A549 treated with CpdA at 1 μM for 4 hours (cell line): ENCODE data around the gene DPAGT1. TPM values are rescaled to one million over a fixed set of nuclear protein-coding genes. Genes with fewer than 3 reads are reported as not detected.

Experiments used
- total RNA-seq: library from RNA; stranded (reverse); fragments of 200-300 nt; extraction: Qiagen RNA extraction; gene quantifications from 5 replicates; pipeline ENCODE4 v1.2.3, GENCODE V29; 2022; ENCODE audit warnings: low read depth

DPAGT1 gene
- 30.9 to 46.9 TPM (median 43.8 TPM) in 5 replicates for total RNA-seq

GRCh38 chr11:119101759-119102423 lies at the start of gene DPAGT1:
DPAGT1 (minus strand) TSS chr11:119101853; CDS start chr11:119101655, 198 bp downstream.

GRCh38 chr11:119149018-119149785 lies 47.5 kb upstream of the DPAGT1 start, which contains the start of gene ABCG4:
ABCG4 (plus strand) TSS chr11:119149052; CDS start chr11:119149966, 914 bp downstream.

DNA sequence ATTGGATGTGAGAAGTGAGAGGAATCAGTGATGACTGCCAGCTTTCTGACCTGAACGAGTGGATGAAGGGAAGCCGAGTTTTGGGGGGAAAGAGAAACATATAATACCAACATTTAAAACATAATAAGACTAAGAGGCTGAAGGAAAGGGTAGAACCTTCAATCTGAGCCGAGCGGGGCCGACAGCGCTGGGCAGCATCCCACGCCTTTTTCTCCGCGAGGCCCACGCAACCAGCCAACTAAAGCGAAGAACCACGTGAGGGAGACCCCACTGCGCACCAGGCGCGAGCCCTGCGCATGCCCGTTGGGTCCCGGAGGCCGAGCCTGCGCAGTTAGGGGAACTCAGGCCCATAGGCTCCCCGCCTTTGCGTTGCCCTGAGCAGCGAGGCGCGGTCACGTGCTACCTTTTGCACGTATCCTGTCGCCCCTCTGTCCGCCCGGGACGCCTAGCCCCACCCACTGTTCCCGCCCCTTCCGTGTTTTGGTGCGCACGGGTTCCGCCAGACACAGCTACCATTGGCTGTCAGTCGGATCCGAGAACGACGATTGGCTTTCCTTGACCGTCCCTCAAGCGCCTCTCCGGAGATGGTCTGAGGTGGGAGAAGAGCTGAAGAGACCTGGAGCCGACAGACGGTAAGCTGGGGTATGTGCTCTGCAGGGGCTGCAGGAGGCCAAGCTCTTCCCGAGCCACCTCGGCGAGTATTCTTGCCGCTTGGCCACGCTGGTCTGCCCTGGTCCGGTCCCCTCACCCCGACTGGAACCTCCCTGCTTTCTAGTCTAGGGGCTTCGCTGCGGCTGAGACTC lies 19.6 kb upstream of the DPAGT1 start, which contains the start of gene HINFP:
TSS of gene HINFP (plus strand) at position 573 of the 803 bp plus-strand sequence. CDS start 5,365 bp downstream, outside the sequence.

GRCh38 chr11:119106564-119107537 lies 5.2 kb upstream of the DPAGT1 start, which contains the start of gene C2CD2L:
C2CD2L (plus strand) TSS chr11:119107344; CDS start chr11:119107742, 398 bp downstream.

GRCh38 chr11:119084663-119085436 lies 16.8 kb downstream of the DPAGT1 start, which contains the start of gene HMBS:
HMBS (plus strand) TSS chr11:119084881; CDS start chr11:119085034, 153 bp downstream.

DNA sequence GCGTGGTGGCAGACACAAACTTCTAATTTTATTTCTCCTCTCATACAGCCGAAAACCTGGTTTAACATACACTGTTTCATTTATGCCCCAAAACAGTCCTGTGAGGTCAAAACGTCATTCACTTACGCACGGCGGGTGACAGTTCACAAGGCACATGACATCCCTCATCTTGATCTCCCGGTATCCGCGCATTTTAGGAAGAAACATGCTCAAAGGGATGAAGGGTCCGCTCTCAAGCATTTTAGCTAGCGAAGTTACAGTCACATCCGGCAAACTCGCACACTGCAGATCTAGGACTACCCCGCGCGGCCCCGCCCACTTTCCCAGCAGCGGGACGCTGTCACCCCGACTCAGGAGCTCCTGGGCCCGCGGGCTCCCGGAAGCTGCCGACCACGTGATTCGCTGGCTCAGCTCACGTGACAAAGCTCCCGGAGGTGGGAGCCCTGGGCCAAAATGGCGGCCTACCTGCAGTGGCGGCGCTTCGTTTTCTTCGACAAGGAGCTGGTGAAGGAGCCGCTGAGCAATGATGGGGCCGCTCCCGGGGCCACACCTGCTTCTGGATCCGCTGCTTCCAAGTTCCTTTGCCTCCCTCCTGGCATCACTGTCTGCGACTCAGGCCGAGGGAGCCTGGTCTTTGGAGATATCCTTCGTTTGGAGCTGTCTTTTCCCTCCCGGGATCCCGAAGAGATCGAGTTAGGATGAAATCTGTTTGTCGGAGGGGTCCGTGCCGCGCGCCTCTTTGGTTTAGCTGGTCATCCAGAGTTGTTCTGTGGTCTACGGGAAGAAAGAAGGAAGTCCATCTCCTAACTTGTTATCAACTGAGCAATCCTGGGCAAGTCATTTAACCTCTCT lies 34.1 kb downstream of the DPAGT1 start, which contains the start of gene VPS11:
TSS of gene VPS11 (plus strand) at position 448 of the 852 bp plus-strand sequence. CDS start at position 454, 6 bp downstream.

DNA sequence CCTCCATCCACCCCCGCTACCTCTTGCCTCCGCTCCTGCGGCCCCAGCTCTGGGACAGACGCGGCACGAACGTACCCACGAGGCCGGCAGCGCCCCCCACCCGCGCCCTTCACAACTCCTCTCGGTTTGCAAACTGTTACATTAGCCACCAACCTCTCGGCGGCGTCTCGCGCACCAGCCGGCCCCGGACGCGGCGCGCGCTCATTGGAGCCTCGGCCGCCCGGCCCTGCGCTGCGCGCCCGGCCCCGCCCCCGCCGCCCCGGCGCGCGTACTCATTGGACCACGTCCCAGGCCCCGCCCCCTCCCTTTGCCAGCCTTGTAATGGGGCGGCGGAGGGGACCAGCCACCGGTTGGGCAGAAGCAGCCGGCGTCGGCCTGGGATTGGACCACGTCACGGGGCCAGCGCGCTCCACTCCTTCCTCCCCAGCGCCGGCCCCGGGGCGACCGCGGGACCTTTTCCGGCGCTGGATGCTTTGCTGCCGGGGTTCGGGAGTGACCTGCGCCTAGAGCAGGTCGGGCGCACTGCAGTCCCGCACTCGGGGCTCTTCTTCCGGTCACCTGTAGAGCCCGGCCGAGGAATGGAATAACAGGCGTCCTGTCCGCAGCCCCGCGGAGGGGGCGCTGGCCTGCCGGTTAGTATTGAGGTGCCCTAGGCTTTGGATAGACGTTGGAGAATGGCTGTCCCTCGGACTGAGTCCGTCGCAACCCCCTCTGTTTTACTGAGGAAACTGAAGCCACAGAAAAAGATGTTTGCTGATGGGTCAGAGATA lies 44.5 kb downstream of the DPAGT1 start, which contains the start of gene HYOU1:
TSS of gene HYOU1 (minus strand) at position 206 of the 770 bp plus-strand sequence. CDS start 1,045 bp downstream, outside the sequence.

Other genes with a start within 250 kb of the DPAGT1 start
- gene CXCR5, start 218.0 kb downstream of the DPAGT1 start, total RNA-seq: 0.14 to 0.28 TPM (median 0.19 TPM) in 4 of 5 replicates, not detected in the other
- gene BCL9L, start 175.9 kb downstream of the DPAGT1 start, total RNA-seq: 84.9 to 149 TPM (median 110 TPM) in 5 replicates
- gene UPK2, start 145.6 kb downstream of the DPAGT1 start, total RNA-seq: 0.77 to 1.1 TPM (median 0.98 TPM) in 5 replicates
- not detected in 5 replicates for gene FOXR1, start 130.1 kb downstream of the DPAGT1 start, total RNA-seq
- 10.2 to 19.3 TPM (median 12.5 TPM) in 5 replicates for gene CENATAC, start 103.7 kb downstream of the DPAGT1 start, total RNA-seq
- 784 to 1,110 TPM (median 839 TPM) in 5 replicates for gene RPS25, start 83.5 kb downstream of the DPAGT1 start, total RNA-seq
- 53.3 to 65.7 TPM (median 59.7 TPM) in 5 replicates for gene TRAPPC4, start 83.1 kb downstream of the DPAGT1 start, total RNA-seq
- 10.1 to 11.1 TPM (median 10.5 TPM) in 5 replicates for gene SLC37A4, start 71.0 kb downstream of the DPAGT1 start, total RNA-seq
- 49.6 to 62.0 TPM (median 60.2 TPM) in 5 replicates for gene HYOU1, start 44.6 kb downstream of the DPAGT1 start, total RNA-seq
- gene VPS11, start 34.0 kb downstream of the DPAGT1 start, total RNA-seq: 9.5 to 13.7 TPM (median 13.2 TPM) in 5 replicates
- 46.1 to 52.0 TPM (median 51.1 TPM) in 5 replicates for gene HMBS, start 17.0 kb downstream of the DPAGT1 start, total RNA-seq
- gene C2CD2L, start 5.5 kb upstream of the DPAGT1 start, total RNA-seq: 4.2 to 7.6 TPM (median 7.0 TPM) in 5 replicates
- gene HINFP, start 19.7 kb upstream of the DPAGT1 start, total RNA-seq: 9.3 to 13.2 TPM (median 11.9 TPM) in 5 replicates
- 0.15 to 0.87 TPM (median 0.30 TPM) in 5 replicates for gene ABCG4, start 47.2 kb upstream of the DPAGT1 start, total RNA-seq
- gene NLRX1, start 66.9 kb upstream of the DPAGT1 start, total RNA-seq: 7.7 to 11.4 TPM (median 9.9 TPM) in 5 replicates
- gene NHERF4, start 83.6 kb upstream of the DPAGT1 start, total RNA-seq: 0.27 to 0.45 TPM (median 0.39 TPM) in 4 of 5 replicates, not detected in the other
- 7.2 to 10.1 TPM (median 8.8 TPM) in 5 replicates for gene CBL, start 104.5 kb upstream of the DPAGT1 start, total RNA-seq
- gene MCAM, start 215.3 kb upstream of the DPAGT1 start, total RNA-seq: 9.5 to 12.7 TPM (median 10.9 TPM) in 5 replicates
- gene RNF26, start 232.7 kb upstream of the DPAGT1 start, total RNA-seq: 31.5 to 42.8 TPM (median 41.1 TPM) in 5 replicates
- gene C1QTNF5, start 239.0 kb upstream of the DPAGT1 start, total RNA-seq: not detected in 5 replicates
- not detected in 5 replicates for gene MFRP, start 244.9 kb upstream of the DPAGT1 start, total RNA-seq